K562 (cell line): Measurements from ENCODE around the gene ERGIC3. TPM values are rescaled to one million over a fixed set of nuclear protein-coding genes. Genes with fewer than 3 reads are reported as not detected.

Experiments used
- ATAC-seq: fragments of 200-7000 bp; cut with Tn5 transposase; 3 replicates; pipeline ENCODE4 v1.9.1; 2020; ENCODE audit warnings: moderate library complexity
- BruUV-seq: library from RNA; stranded (reverse); fragments of 400-500 nt; replicated peaks from 2 replicates; lab custom pipeline; 2021; lab: Mats Ljungman, UMichigan
- CTCF ChIA-PET: fragments of 300-600 bp; formaldehyde crosslinking; extraction: SDS; loops from one replicate; lab custom pipeline; 2021; ENCODE audit warnings: low intra/inter-chr PET ratio; lab: Yijun Ruan, JAX
- POLR2A ChIA-PET: fragments of 300-600, 350-650 bp; sonication (Branson Sonifier 250); formaldehyde crosslinking; extraction: SDS; loops from one replicate; lab custom pipeline; 2021; ENCODE audit warnings: antibody characterized with exemption, inconsistent platforms; lab: Yijun Ruan, JAX
- DNase-seq, 4 experiments: peaks; one replicate each; pipeline versions ENCODE4 v3.0.0 to v3.0.0-alpha.2; 2011 to 2018; ENCODE audit warnings: low spot score in 3 of 4, mixed read lengths in 3 of 4; ENCODE audit errors: extremely low read depth in 1 of 4
- FAIRE-seq: peaks from 2 replicates; lab custom pipeline; 2011; peaks lifted over from hg19 to GRCh38; lab: Jason Lieb, UNC
- H2AFZ ChIP-seq: 2 replicates; pipeline ENCODE4 v1.6.0; 2011; ENCODE audit warnings: low read depth, low read length, control low read depth, inconsistent platforms
- H3K27ac ChIP-seq: fragments of 200-600 bp; 3 replicates; pipeline ENCODE4 v1.8.0; 2011; ENCODE audit warnings: low read depth, mild to moderate bottlenecking, control low read depth, inconsistent platforms, low read length, moderate library complexity, mixed read lengths; ENCODE audit errors: extremely low read depth
- H3K27me3 ChIP-seq, 2 experiments: fragments of 300-600 bp in 1 of 2; 2 replicates in 1 of 2; 3 replicates in 1 of 2; pipeline versions ENCODE4 v1.6.0 to v1.8.0; 2011; ENCODE audit warnings: inconsistent platforms in 2 of 2, low read length in 2 of 2, mild to moderate bottlenecking in 1 of 2, mixed read lengths in 1 of 2, moderate library complexity in 1 of 2; ENCODE audit not compliant: control insufficient read depth in 2 of 2, insufficient read depth in 2 of 2
- H3K36me3 ChIP-seq: fragments of 300-600 bp; 3 replicates; pipeline ENCODE4 v1.8.0; 2011; ENCODE audit warnings: mild to moderate bottlenecking, low read length, inconsistent platforms; ENCODE audit not compliant: control insufficient read depth, insufficient read depth
- H3K4me1 ChIP-seq, 2 experiments: fragments of 200-600 bp in 1 of 2; replicated peaks in 1 of 2; 2 replicates in 1 of 2; 3 replicates in 1 of 2; pipeline versions ENCODE4 v1.5.1 to v1.8.0; 2011; ENCODE audit warnings: inconsistent platforms in 2 of 2, low read length in 2 of 2, mild to moderate bottlenecking in 1 of 2, mixed read lengths in 1 of 2, moderate library complexity in 1 of 2; ENCODE audit not compliant: control insufficient read depth in 2 of 2, insufficient read depth in 2 of 2
- H3K4me2 ChIP-seq: 2 replicates; pipeline ENCODE4 v1.6.1; 2011; ENCODE audit warnings: low read length, control low read depth, inconsistent platforms, mixed read lengths; ENCODE audit not compliant: insufficient read depth
- H3K4me3 ChIP-seq: fragments of 200-600 bp; sonication (generic), shearing (Covaris generic); 2 replicates; pipeline ENCODE4 v1.5.1; 2016; ENCODE audit warnings: control low read depth, inconsistent platforms
- H3K79me2 ChIP-seq: fragments of 200-600 bp; 3 replicates; pipeline ENCODE4 v1.8.0; 2011; ENCODE audit warnings: low read length, inconsistent platforms; ENCODE audit not compliant: control insufficient read depth, insufficient read depth
- H3K9ac ChIP-seq, 2 experiments: 2 replicates each; pipeline versions ENCODE4 v1.6.0 to v1.6.1; 2011; ENCODE audit warnings: low read depth in 2 of 2, low read length in 2 of 2, control low read depth in 1 of 2, inconsistent platforms in 1 of 2, mild to moderate bottlenecking in 1 of 2, mixed read lengths in 1 of 2; ENCODE audit not compliant: insufficient read depth in 1 of 2
- H3K9me1 ChIP-seq: one replicate; pipeline ENCODE4 v1.6.0; 2011; ENCODE audit warnings: inconsistent platforms, mild to moderate bottlenecking, low read length, moderate library complexity; ENCODE audit not compliant: control insufficient read depth, insufficient read depth
- H3K9me3 ChIP-seq: replicated peaks from 2 replicates; pipeline ENCODE4 v1.5.1; 2011; ENCODE audit warnings: low read depth, low read length, inconsistent platforms; ENCODE audit not compliant: control insufficient read depth, insufficient read depth
- H4K20me1 ChIP-seq: replicated peaks from 2 replicates; pipeline ENCODE4 v1.6.1; 2011; ENCODE audit warnings: low read length, inconsistent platforms, mixed read lengths; ENCODE audit not compliant: control insufficient read depth, insufficient read depth
- in situ Hi-C: fragments of 300-500 bp; cut with MboI; formaldehyde crosslinking; loops from 4 replicates; pipeline ENCODE4 v1.15.0; 2018; ENCODE audit warnings: inconsistent platforms, mixed read lengths
- intact Hi-C: fragments of 100-400 bp; cut with micrococcal nuclease; formaldehyde crosslinking; loops from 2 replicates; pipeline ENCODE4 v1.14.2; 2022
- polyA plus RNA-seq, 8 experiments: library from polyadenylated mRNA; depleted of rRNA in 4 of 8; stranded (reverse) in 5 of 8; unstranded in 3 of 8; fragments of >200 nt; fragmentation: Nextera tagmentation in 2 of 8; fragmentation: Illumina TruSeq in 1 of 8; extraction: Ambion mirVana in 2 of 8; extraction: Trizol in 1 of 8; gene quantifications; 2 replicates each; pipeline versions ENCODE4 v1.2.1 to v1.2.3, GENCODE V29; 2011 to 2014; ENCODE audit warnings: inconsistent platforms in 1 of 8, missing spikeins in 1 of 8
- total RNA-seq, 7 experiments: library from RNA; depleted of rRNA in 6 of 7; stranded (reverse); fragments of >200 nt in 6 of 7; fragmentation: Illumina TruSeq in 2 of 7; extraction: Trizol in 2 of 7; gene quantifications; 2 replicates each; pipeline versions ENCODE4 v1.2.1 to v1.2.3, GENCODE V29; 2011 to 2021; ENCODE audit warnings: low replicate concordance in 1 of 7
- TF ChIP-seq, protein P1 (sequence below): fragments of 450-650 bp; IDR thresholded peaks from 2 replicates; pipeline ENCODE4 v1.6.1; 2016; ENCODE audit warnings: mild to moderate bottlenecking, moderate library complexity
- TF ChIP-seq, protein P2 (sequence below), 2 experiments: fragments of 450-650 bp; formaldehyde crosslinking in 1 of 2; IDR thresholded peaks; 2 replicates each; pipeline versions ENCODE4 v1.4.0 to v1.6.1; 2014 to 2020; ENCODE audit warnings: mild to moderate bottlenecking in 2 of 2, borderline replicate concordance in 1 of 2, low read depth in 1 of 2

The ERGIC3 gene
- total and polyA plus RNA-seq, 9 of the 15 experiments (the other 6 are each of a cell fraction or from before 2014, with no cell fraction given): 121 to 278 (median 184) TPM

DNA sequence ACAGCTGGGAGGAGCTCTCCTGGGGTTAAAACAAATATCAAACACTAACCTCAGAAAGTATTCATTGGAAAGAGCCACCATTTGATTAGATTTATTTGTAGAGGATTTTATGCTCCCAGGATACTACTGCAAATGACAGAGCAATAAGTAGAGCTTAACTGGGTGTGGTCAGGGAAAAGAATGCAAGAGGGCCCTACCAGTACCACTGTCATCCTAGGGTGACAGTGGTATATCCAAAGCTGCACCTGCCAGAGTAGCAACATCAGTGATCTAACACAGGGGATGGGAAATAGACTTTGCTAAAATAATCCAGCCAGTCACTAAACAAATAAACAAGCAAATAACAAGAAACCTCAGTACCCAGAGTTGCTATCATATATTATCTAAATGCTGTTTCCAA, 29.7 kb downstream of the ERGIC3 start:
- Histone ChIP-seq H3K36me3 (no peaks in the 10 kb centered on the region), H3K4me2 (no peak overlapping the region), H3K9me1 (no peaks in the 10 kb centered on the region), H3K9ac (no peak overlapping the region), H3K27me3 (no peaks in the 10 kb centered on the region), H2AFZ (no peak overlapping the region), H3K4me1 (no peaks in the 10 kb centered on the region; a peak in 1 of 5 replicates), H3K9me3 (no peaks in the 10 kb centered on the region), H3K27ac (no peak overlapping the region), H4K20me1 (no peaks in the 10 kb centered on the region), H3K4me3 (no peak overlapping the region), H3K79me2 (no peaks in the 10 kb centered on the region)
- FAIRE-seq: no peak
- intact Hi-C loops: no loop called here
- no TSS peak for BruUV-seq
- in situ Hi-C loops: no loop called here
- peak in 1 of 4 experiments; percentile 5 for DNase-seq
- ChIA-PET CTCF (no interaction called here), POLR2A (interaction anchor here (0.7 kb wide), 1 partner anchor 21 kb away, joined by 3 read pairs; no protein-coding TSS in a partner anchor)
- ATAC-seq: no peak
- TF ChIP-seq, protein P1, sequence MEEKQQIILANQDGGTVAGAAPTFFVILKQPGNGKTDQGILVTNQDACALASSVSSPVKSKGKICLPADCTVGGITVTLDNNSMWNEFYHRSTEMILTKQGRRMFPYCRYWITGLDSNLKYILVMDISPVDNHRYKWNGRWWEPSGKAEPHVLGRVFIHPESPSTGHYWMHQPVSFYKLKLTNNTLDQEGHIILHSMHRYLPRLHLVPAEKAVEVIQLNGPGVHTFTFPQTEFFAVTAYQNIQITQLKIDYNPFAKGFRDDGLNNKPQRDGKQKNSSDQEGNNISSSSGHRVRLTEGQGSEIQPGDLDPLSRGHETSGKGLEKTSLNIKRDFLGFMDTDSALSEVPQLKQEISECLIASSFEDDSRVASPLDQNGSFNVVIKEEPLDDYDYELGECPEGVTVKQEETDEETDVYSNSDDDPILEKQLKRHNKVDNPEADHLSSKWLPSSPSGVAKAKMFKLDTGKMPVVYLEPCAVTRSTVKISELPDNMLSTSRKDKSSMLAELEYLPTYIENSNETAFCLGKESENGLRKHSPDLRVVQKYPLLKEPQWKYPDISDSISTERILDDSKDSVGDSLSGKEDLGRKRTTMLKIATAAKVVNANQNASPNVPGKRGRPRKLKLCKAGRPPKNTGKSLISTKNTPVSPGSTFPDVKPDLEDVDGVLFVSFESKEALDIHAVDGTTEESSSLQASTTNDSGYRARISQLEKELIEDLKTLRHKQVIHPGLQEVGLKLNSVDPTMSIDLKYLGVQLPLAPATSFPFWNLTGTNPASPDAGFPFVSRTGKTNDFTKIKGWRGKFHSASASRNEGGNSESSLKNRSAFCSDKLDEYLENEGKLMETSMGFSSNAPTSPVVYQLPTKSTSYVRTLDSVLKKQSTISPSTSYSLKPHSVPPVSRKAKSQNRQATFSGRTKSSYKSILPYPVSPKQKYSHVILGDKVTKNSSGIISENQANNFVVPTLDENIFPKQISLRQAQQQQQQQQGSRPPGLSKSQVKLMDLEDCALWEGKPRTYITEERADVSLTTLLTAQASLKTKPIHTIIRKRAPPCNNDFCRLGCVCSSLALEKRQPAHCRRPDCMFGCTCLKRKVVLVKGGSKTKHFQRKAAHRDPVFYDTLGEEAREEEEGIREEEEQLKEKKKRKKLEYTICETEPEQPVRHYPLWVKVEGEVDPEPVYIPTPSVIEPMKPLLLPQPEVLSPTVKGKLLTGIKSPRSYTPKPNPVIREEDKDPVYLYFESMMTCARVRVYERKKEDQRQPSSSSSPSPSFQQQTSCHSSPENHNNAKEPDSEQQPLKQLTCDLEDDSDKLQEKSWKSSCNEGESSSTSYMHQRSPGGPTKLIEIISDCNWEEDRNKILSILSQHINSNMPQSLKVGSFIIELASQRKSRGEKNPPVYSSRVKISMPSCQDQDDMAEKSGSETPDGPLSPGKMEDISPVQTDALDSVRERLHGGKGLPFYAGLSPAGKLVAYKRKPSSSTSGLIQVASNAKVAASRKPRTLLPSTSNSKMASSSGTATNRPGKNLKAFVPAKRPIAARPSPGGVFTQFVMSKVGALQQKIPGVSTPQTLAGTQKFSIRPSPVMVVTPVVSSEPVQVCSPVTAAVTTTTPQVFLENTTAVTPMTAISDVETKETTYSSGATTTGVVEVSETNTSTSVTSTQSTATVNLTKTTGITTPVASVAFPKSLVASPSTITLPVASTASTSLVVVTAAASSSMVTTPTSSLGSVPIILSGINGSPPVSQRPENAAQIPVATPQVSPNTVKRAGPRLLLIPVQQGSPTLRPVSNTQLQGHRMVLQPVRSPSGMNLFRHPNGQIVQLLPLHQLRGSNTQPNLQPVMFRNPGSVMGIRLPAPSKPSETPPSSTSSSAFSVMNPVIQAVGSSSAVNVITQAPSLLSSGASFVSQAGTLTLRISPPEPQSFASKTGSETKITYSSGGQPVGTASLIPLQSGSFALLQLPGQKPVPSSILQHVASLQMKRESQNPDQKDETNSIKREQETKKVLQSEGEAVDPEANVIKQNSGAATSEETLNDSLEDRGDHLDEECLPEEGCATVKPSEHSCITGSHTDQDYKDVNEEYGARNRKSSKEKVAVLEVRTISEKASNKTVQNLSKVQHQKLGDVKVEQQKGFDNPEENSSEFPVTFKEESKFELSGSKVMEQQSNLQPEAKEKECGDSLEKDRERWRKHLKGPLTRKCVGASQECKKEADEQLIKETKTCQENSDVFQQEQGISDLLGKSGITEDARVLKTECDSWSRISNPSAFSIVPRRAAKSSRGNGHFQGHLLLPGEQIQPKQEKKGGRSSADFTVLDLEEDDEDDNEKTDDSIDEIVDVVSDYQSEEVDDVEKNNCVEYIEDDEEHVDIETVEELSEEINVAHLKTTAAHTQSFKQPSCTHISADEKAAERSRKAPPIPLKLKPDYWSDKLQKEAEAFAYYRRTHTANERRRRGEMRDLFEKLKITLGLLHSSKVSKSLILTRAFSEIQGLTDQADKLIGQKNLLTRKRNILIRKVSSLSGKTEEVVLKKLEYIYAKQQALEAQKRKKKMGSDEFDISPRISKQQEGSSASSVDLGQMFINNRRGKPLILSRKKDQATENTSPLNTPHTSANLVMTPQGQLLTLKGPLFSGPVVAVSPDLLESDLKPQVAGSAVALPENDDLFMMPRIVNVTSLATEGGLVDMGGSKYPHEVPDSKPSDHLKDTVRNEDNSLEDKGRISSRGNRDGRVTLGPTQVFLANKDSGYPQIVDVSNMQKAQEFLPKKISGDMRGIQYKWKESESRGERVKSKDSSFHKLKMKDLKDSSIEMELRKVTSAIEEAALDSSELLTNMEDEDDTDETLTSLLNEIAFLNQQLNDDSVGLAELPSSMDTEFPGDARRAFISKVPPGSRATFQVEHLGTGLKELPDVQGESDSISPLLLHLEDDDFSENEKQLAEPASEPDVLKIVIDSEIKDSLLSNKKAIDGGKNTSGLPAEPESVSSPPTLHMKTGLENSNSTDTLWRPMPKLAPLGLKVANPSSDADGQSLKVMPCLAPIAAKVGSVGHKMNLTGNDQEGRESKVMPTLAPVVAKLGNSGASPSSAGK: no peak
- TF ChIP-seq, protein P2, sequence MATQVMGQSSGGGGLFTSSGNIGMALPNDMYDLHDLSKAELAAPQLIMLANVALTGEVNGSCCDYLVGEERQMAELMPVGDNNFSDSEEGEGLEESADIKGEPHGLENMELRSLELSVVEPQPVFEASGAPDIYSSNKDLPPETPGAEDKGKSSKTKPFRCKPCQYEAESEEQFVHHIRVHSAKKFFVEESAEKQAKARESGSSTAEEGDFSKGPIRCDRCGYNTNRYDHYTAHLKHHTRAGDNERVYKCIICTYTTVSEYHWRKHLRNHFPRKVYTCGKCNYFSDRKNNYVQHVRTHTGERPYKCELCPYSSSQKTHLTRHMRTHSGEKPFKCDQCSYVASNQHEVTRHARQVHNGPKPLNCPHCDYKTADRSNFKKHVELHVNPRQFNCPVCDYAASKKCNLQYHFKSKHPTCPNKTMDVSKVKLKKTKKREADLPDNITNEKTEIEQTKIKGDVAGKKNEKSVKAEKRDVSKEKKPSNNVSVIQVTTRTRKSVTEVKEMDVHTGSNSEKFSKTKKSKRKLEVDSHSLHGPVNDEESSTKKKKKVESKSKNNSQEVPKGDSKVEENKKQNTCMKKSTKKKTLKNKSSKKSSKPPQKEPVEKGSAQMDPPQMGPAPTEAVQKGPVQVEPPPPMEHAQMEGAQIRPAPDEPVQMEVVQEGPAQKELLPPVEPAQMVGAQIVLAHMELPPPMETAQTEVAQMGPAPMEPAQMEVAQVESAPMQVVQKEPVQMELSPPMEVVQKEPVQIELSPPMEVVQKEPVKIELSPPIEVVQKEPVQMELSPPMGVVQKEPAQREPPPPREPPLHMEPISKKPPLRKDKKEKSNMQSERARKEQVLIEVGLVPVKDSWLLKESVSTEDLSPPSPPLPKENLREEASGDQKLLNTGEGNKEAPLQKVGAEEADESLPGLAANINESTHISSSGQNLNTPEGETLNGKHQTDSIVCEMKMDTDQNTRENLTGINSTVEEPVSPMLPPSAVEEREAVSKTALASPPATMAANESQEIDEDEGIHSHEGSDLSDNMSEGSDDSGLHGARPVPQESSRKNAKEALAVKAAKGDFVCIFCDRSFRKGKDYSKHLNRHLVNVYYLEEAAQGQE (IDR thresholded peaks at IDR 0.05; ENCODE audit: borderline replicate concordance): no peak
- TF ChIP-seq, protein P2 (CRISPR knock-in tag; IDR thresholded peaks at IDR 0.05; ENCODE audit: low read depth): no peak
